ENCODE measurements around the gene ACOX2. TPM values are rescaled to one million over a fixed set of nuclear protein-coding genes. Genes with fewer than 3 reads are reported as not detected.

Gene ACOX2
- total RNA-seq, 2 donors from 2014 or later: 2.3 to 5.9 TPM

GRCh38 chr3:58555203-58555602 is 18.2 kb upstream of the ACOX2 start:
- Histone ChIP-seq H3K4me1 (no peaks in the 10 kb centered on the region), H3K36me3 (replicated peaks in 1 of 2; ENCODE audit: insufficient read depth in 1 of 2, low read depth in 2 of 2) (no peaks in the 10 kb centered on the region), H3K27me3 (no peaks in the 10 kb centered on the region), H3K4me3 (no peak overlapping the region), H3K9me3 (no peaks in the 10 kb centered on the region), H3K27ac (no peak overlapping the region)
- intact Hi-C loops (cut with DNase I): no loop called here
- no peak for TF ChIP-seq POLR2A (IDR thresholded peaks at IDR 0.05)
- TF ChIP-seq CTCF (IDR thresholded peaks at IDR 0.05): no peak
- 87 to 91% methylated on average over 2 of the region's 2 CpGs for WGBS, 2 donors
- ATAC-seq (no peak), DNase-seq (no peak)

GRCh38 chr3:58553003-58553402 is 16.0 kb upstream of the ACOX2 start:
- no peak for DNase-seq
- no peak overlapping the region for H3K27ac ChIP-seq
- H3K27me3 ChIP-seq: no peaks in the 10 kb centered on the region
- H3K36me3 ChIP-seq (replicated peaks in 1 of 2; ENCODE audit: insufficient read depth in 1 of 2, low read depth in 2 of 2): no peaks in the 10 kb centered on the region
- no peak for TF ChIP-seq CTCF (IDR thresholded peaks at IDR 0.05)
- no peak for TF ChIP-seq POLR2A (IDR thresholded peaks at IDR 0.05)
- H3K4me3 ChIP-seq: no peak overlapping the region
- no peaks in the 10 kb centered on the region for H3K9me3 ChIP-seq
- no peaks in the 10 kb centered on the region for H3K4me1 ChIP-seq
- ATAC-seq: no peak
- intact Hi-C loops (cut with DNase I): no loop called here
- 93 to 94% methylated on average over 1 of the region's 1 CpG for WGBS, 2 donors

GRCh38 chr3:58551636-58552180 is 14.7 kb upstream of the ACOX2 start:
- no peak for DNase-seq
- ATAC-seq: no peak
- no peaks in the 10 kb centered on the region for H3K4me1 ChIP-seq
- WGBS, 2 donors: 68 to 81% methylated on average over 4 of the region's 4 CpGs
- TF ChIP-seq POLR2A (IDR thresholded peaks at IDR 0.05): no peak
- TF ChIP-seq CTCF (IDR thresholded peaks at IDR 0.05): no peak
- H3K27me3 ChIP-seq: no peaks in the 10 kb centered on the region
- H3K4me3 ChIP-seq: no peak overlapping the region
- no peaks in the 10 kb centered on the region for H3K36me3 ChIP-seq (replicated peaks in 1 of 2; ENCODE audit: insufficient read depth in 1 of 2, low read depth in 2 of 2)
- no peak overlapping the region for H3K27ac ChIP-seq
- intact Hi-C loops (cut with DNase I): no loop called here
- no peaks in the 10 kb centered on the region for H3K9me3 ChIP-seq

- TF ChIP-seq POLR2A (IDR thresholded peaks at IDR 0.05): no peak
- no peaks in the 10 kb centered on the region for H3K9me3 ChIP-seq
- 91 to 98% methylated on average over 3 of the region's 3 CpGs for WGBS, 2 donors
- no peak overlapping the region for H3K27ac ChIP-seq
- no peaks in the 10 kb centered on the region for H3K36me3 ChIP-seq (replicated peaks in 1 of 2; ENCODE audit: insufficient read depth in 1 of 2, low read depth in 2 of 2)
- no peaks in the 10 kb centered on the region for H3K4me1 ChIP-seq
- no peak overlapping the region for H3K4me3 ChIP-seq
- ATAC-seq: no peak
- DNase-seq: no peak
- H3K27me3 ChIP-seq: no peaks in the 10 kb centered on the region
- intact Hi-C loops (cut with DNase I): no loop called here
These were observed 7.6 kb upstream of the ACOX2 start for GRCh38 chr3:58544541-58544940.

- Histone ChIP-seq H3K27ac (no peak overlapping the region), H3K9me3 (no peaks in the 10 kb centered on the region), H3K4me3 (no peak overlapping the region), H3K27me3 (no peaks in the 10 kb centered on the region), H3K36me3 (replicated peaks in 1 of 2; ENCODE audit: insufficient read depth in 1 of 2, low read depth in 2 of 2) (no peaks in the 10 kb centered on the region), H3K4me1 (peaks cover 33% of the 10 kb centered on the region)
- WGBS, 2 donors: 94 to 97% methylated on average over 8 of the region's 8 CpGs
- no peak for ATAC-seq
- no peak for DNase-seq
- TF ChIP-seq POLR2A (IDR thresholded peaks at IDR 0.05) (no peak), CTCF (IDR thresholded peaks at IDR 0.05) (no peak)
- intact Hi-C loops (cut with DNase I): no loop called here
These were observed 3.3 kb upstream of the ACOX2 start for GRCh38 chr3:58540176-58540858.

All from body of pancreas (tissue), 4 donors.